Mononuclear cell (primary cell): ENCODE measurements around the gene SMC6. TPM values are rescaled to one million over a fixed set of nuclear protein-coding genes. Genes with fewer than 3 reads are reported as not detected.

Experiments used
- total RNA-seq: library from RNA; depleted of rRNA; stranded (reverse); fragments of >200 nt; gene quantifications from one replicate; pipeline ENCODE4 v1.2.3, GENCODE V29; 2012

Gene SMC6
- total RNA-seq, 1 donor = 9.2 TPM

Other genes with a start within 250 kb of the SMC6 start
- not detected for gene RAD51AP2, start 235.4 kb downstream of the SMC6 start, total RNA-seq
- gene VSNL1, start 213.1 kb downstream of the SMC6 start, total RNA-seq = not detected
- gene GEN1, start 328 bp upstream of the SMC6 start, total RNA-seq = 10.7 TPM
- not detected for gene MSGN1, start 62.6 kb upstream of the SMC6 start, total RNA-seq
- gene KCNS3, start 124.9 kb upstream of the SMC6 start, total RNA-seq = not detected